ENCODE measurements around the gene HMCN1.
A peak's percentile ranks its signal among the peaks of the same experiment; 100 is the strongest.

HMCN1 gene

GRCh38 chr1:185869590-185869989 is 135.4 kb downstream of the HMCN1 start:
- no peaks in the 10 kb centered on the region for H3K27me3 ChIP-seq (ENCODE audit: control insufficient read depth in 1 of 2, insufficient read depth in 1 of 2, low read length in 2 of 2)
- no peak overlapping the region for H4K8ac ChIP-seq (ENCODE audit: low read length)
- H2BK15ac ChIP-seq (ENCODE audit: low read depth, poor library complexity, severe bottlenecking), result no peak overlapping the region
- H3K9me3 ChIP-seq (ENCODE audit: control insufficient read depth, low read length), result no peaks in the 10 kb centered on the region
- no peak overlapping the region for H3K14ac ChIP-seq (ENCODE audit: low read length in 2 of 2)
- no peak overlapping the region for H3K23ac ChIP-seq (ENCODE audit: low read length in 2 of 2)
- H3K27ac ChIP-seq (ENCODE audit: low read length, poor library complexity, severe bottlenecking), result no peak overlapping the region
- H3K18ac ChIP-seq (ENCODE audit: low read depth in 1 of 2, low read length in 2 of 2), result no peak overlapping the region
- WGBS, result no CpG with 5 or more reads among the region's 2 CpGs
- H2AFZ ChIP-seq (ENCODE audit: low read depth, low read length), result no peak overlapping the region
- H3K4me3 ChIP-seq (ENCODE audit: insufficient read depth in 1 of 2, low read depth in 1 of 2, low read length in 2 of 2), result no peak overlapping the region
- H2BK120ac ChIP-seq (ENCODE audit: low read depth, low read length), result no peak overlapping the region
- H3K4ac ChIP-seq (ENCODE audit: low read depth in 1 of 2, low read length in 2 of 2), result no peak overlapping the region
- H2AK5ac ChIP-seq (ENCODE audit: low read length, severe bottlenecking), result no peak overlapping the region
- peak overlapping the region; percentile 22 for H3K9ac ChIP-seq (ENCODE audit: low read length)
- no peaks in the 10 kb centered on the region for H3K4me1 ChIP-seq (ENCODE audit: control insufficient read depth, insufficient read depth, low read depth, low read length)
- no peak overlapping the region for H2BK12ac ChIP-seq (ENCODE audit: low read length in 2 of 2)
- no peak overlapping the region for H3K4me2 ChIP-seq (ENCODE audit: low read length, poor library complexity, severe bottlenecking)
- H4K91ac ChIP-seq (ENCODE audit: low read length), result no peak overlapping the region
- H3K36me3 ChIP-seq (ENCODE audit: control insufficient read depth in 1 of 2, insufficient read depth in 2 of 2, low read depth in 1 of 2, low read length in 2 of 2), result peaks cover 0 to 23% of the 10 kb centered on the region in 2 experiments
- no peak overlapping the region for H2BK5ac ChIP-seq (ENCODE audit: low read depth, low read length, poor library complexity, severe bottlenecking)
- H3K79me1 ChIP-seq (replicated peaks; ENCODE audit: low read length, poor library complexity, severe bottlenecking), result no peaks in the 10 kb centered on the region
- no peak for DNase-seq

GRCh38 chr1:185871627-185872150 is 137.5 kb downstream of the HMCN1 start:
- peak overlapping the region; percentile 31 for H3K9ac ChIP-seq (ENCODE audit: low read length)
- H2BK5ac ChIP-seq (ENCODE audit: low read depth, low read length, poor library complexity, severe bottlenecking), result no peak overlapping the region
- H2AK5ac ChIP-seq (ENCODE audit: low read length, severe bottlenecking), result no peak overlapping the region
- H2BK12ac ChIP-seq (ENCODE audit: low read length in 2 of 2), result no peak overlapping the region
- no peak overlapping the region for H2BK15ac ChIP-seq (ENCODE audit: low read depth, poor library complexity, severe bottlenecking)
- peaks cover 0 to 25% of the 10 kb centered on the region in 2 experiments for H3K36me3 ChIP-seq (ENCODE audit: control insufficient read depth in 1 of 2, insufficient read depth in 2 of 2, low read depth in 1 of 2, low read length in 2 of 2)
- H3K4ac ChIP-seq (ENCODE audit: low read depth in 1 of 2, low read length in 2 of 2), result no peak overlapping the region
- H4K91ac ChIP-seq (ENCODE audit: low read length), result no peak overlapping the region
- no peaks in the 10 kb centered on the region for H3K79me1 ChIP-seq (replicated peaks; ENCODE audit: low read length, poor library complexity, severe bottlenecking)
- H3K4me2 ChIP-seq (ENCODE audit: low read length, poor library complexity, severe bottlenecking), result no peak overlapping the region
- H2BK120ac ChIP-seq (ENCODE audit: low read depth, low read length), result no peak overlapping the region
- no peaks in the 10 kb centered on the region for H3K27me3 ChIP-seq (ENCODE audit: control insufficient read depth in 1 of 2, insufficient read depth in 1 of 2, low read length in 2 of 2)
- no peak overlapping the region for H2AFZ ChIP-seq (ENCODE audit: low read depth, low read length)
- H3K4me1 ChIP-seq (ENCODE audit: control insufficient read depth, insufficient read depth, low read depth, low read length), result no peaks in the 10 kb centered on the region
- no peak overlapping the region for H3K4me3 ChIP-seq (ENCODE audit: insufficient read depth in 1 of 2, low read depth in 1 of 2, low read length in 2 of 2)
- 100% methylated on average over 1 of the region's 2 CpGs for WGBS
- H3K18ac ChIP-seq (ENCODE audit: low read depth in 1 of 2, low read length in 2 of 2), result no peak overlapping the region
- no peak overlapping the region for H3K14ac ChIP-seq (ENCODE audit: low read length in 2 of 2)
- no peak overlapping the region for H3K27ac ChIP-seq (ENCODE audit: low read length, poor library complexity, severe bottlenecking)
- no peak overlapping the region for H4K8ac ChIP-seq (ENCODE audit: low read length)
- DNase-seq, result no peak
- H3K23ac ChIP-seq (ENCODE audit: low read length in 2 of 2), result no peak overlapping the region
- no peaks in the 10 kb centered on the region for H3K9me3 ChIP-seq (ENCODE audit: control insufficient read depth, low read length)

- Histone ChIP-seq H2BK12ac (ENCODE audit: low read length in 2 of 2) (no peak overlapping the region), H3K36me3 (ENCODE audit: control insufficient read depth in 1 of 2, insufficient read depth in 2 of 2, low read depth in 1 of 2, low read length in 2 of 2) (peaks cover 0 to 11% of the 10 kb centered on the region in 2 experiments), H3K79me1 (replicated peaks; ENCODE audit: low read length, poor library complexity, severe bottlenecking) (no peaks in the 10 kb centered on the region), H3K4me3 (ENCODE audit: insufficient read depth in 1 of 2, low read depth in 1 of 2, low read length in 2 of 2) (no peak overlapping the region), H3K9ac (ENCODE audit: low read length) (no peak overlapping the region), H3K9me3 (ENCODE audit: control insufficient read depth, low read length) (no peaks in the 10 kb centered on the region), H3K27ac (ENCODE audit: low read length, poor library complexity, severe bottlenecking) (no peak overlapping the region), H3K14ac (ENCODE audit: low read length in 2 of 2) (no peak overlapping the region), H4K91ac (ENCODE audit: low read length) (no peak overlapping the region), H3K4ac (ENCODE audit: low read depth in 1 of 2, low read length in 2 of 2) (no peak overlapping the region), H3K4me1 (ENCODE audit: control insufficient read depth, insufficient read depth, low read depth, low read length) (no peaks in the 10 kb centered on the region), H3K4me2 (ENCODE audit: low read length, poor library complexity, severe bottlenecking) (no peak overlapping the region), H2BK120ac (ENCODE audit: low read depth, low read length) (no peak overlapping the region), H3K18ac (ENCODE audit: low read depth in 1 of 2, low read length in 2 of 2) (no peak overlapping the region), H2AFZ (ENCODE audit: low read depth, low read length) (no peak overlapping the region), H3K27me3 (ENCODE audit: control insufficient read depth in 1 of 2, insufficient read depth in 1 of 2, low read length in 2 of 2) (no peaks in the 10 kb centered on the region), H3K23ac (ENCODE audit: low read length in 2 of 2) (no peak overlapping the region), H2BK5ac (ENCODE audit: low read depth, low read length, poor library complexity, severe bottlenecking) (no peak overlapping the region), H2AK5ac (ENCODE audit: low read length, severe bottlenecking) (no peak overlapping the region), H2BK15ac (ENCODE audit: low read depth, poor library complexity, severe bottlenecking) (no peak overlapping the region), H4K8ac (ENCODE audit: low read length) (no peak overlapping the region)
- DNase-seq, result no peak
- 90% methylated on average over 2 of the region's 2 CpGs for WGBS
Measured at GRCh38 chr1:185874246-185874645, 140.1 kb downstream of the HMCN1 start.

GRCh38 chr1:185880330-185880729 is 146.1 kb downstream of the HMCN1 start:
- Histone ChIP-seq H2BK120ac (ENCODE audit: low read depth, low read length) (no peak overlapping the region), H2AK5ac (ENCODE audit: low read length, severe bottlenecking) (no peak overlapping the region), H2BK12ac (ENCODE audit: low read length in 2 of 2) (no peak overlapping the region), H3K14ac (ENCODE audit: low read length in 2 of 2) (no peak overlapping the region), H2AFZ (ENCODE audit: low read depth, low read length) (no peak overlapping the region), H4K8ac (ENCODE audit: low read length) (no peak overlapping the region), H3K27me3 (ENCODE audit: control insufficient read depth in 1 of 2, insufficient read depth in 1 of 2, low read length in 2 of 2) (no peaks in the 10 kb centered on the region), H3K9ac (ENCODE audit: low read length) (no peak overlapping the region), H3K4me1 (ENCODE audit: control insufficient read depth, insufficient read depth, low read depth, low read length) (no peaks in the 10 kb centered on the region), H4K91ac (ENCODE audit: low read length) (no peak overlapping the region), H3K4me2 (ENCODE audit: low read length, poor library complexity, severe bottlenecking) (no peak overlapping the region), H3K4me3 (ENCODE audit: insufficient read depth in 1 of 2, low read depth in 1 of 2, low read length in 2 of 2) (no peak overlapping the region), H2BK15ac (ENCODE audit: low read depth, poor library complexity, severe bottlenecking) (no peak overlapping the region), H3K9me3 (ENCODE audit: control insufficient read depth, low read length) (no peaks in the 10 kb centered on the region), H3K36me3 (ENCODE audit: control insufficient read depth in 1 of 2, insufficient read depth in 2 of 2, low read depth in 1 of 2, low read length in 2 of 2) (peaks cover 5 to 24% of the 10 kb centered on the region in 2 experiments), H3K23ac (ENCODE audit: low read length in 2 of 2) (no peak overlapping the region), H3K27ac (ENCODE audit: low read length, poor library complexity, severe bottlenecking) (no peak overlapping the region), H3K79me1 (replicated peaks; ENCODE audit: low read length, poor library complexity, severe bottlenecking) (no peaks in the 10 kb centered on the region), H3K4ac (ENCODE audit: low read depth in 1 of 2, low read length in 2 of 2) (no peak overlapping the region), H3K18ac (ENCODE audit: low read depth in 1 of 2, low read length in 2 of 2) (no peak overlapping the region), H2BK5ac (ENCODE audit: low read depth, low read length, poor library complexity, severe bottlenecking) (no peak overlapping the region)
- DNase-seq, result no peak
